RWPE2 (cell line): Measurements from ENCODE around the gene ICAM1.

Experiments used
- ATAC-seq: fragments of 200-7000 bp; cut with Tn5 transposase; 3 replicates; pipeline ENCODE4 v1.9.1; 2021; ENCODE audit warnings: low read depth
- DNase-seq: peaks from one replicate; pipeline ENCODE4 v3.0.0-alpha.2; 2020; ENCODE audit warnings: low spot score
- H3K27ac ChIP-seq: fragments of 450-650 bp; 2 replicates; pipeline ENCODE4 v1.5.1; 2017; ENCODE audit warnings: mild to moderate bottlenecking; ENCODE audit not compliant: poor library complexity, severe bottlenecking
- H3K27me3 ChIP-seq: fragments of 250-450 bp; sonication (Bioruptor Pico); 2 replicates; pipeline ENCODE4 v1.5.1; 2021; ENCODE audit warnings: mild to moderate bottlenecking, moderate library complexity; ENCODE audit not compliant: insufficient read depth, poor library complexity, severe bottlenecking
- H3K36me3 ChIP-seq: fragments of 250-450 bp; sonication (Bioruptor Pico); 2 replicates; pipeline ENCODE4 v1.5.1; 2020; ENCODE audit warnings: low read depth, mild to moderate bottlenecking, moderate library complexity
- H3K4me1 ChIP-seq: fragments of 250-450 bp; sonication (Bioruptor Pico); 2 replicates; pipeline ENCODE4 v1.5.1; 2021; ENCODE audit warnings: mild to moderate bottlenecking, moderate library complexity; ENCODE audit not compliant: insufficient read depth, poor library complexity, severe bottlenecking
- H3K4me3 ChIP-seq: fragments of 250-450 bp; sonication (Bioruptor Pico); 2 replicates; pipeline ENCODE4 v1.5.1; 2021; ENCODE audit warnings: mild to moderate bottlenecking, moderate library complexity; ENCODE audit not compliant: severe bottlenecking
- H3K9me3 ChIP-seq: fragments of 250-450 bp; sonication (Bioruptor Pico); 2 replicates; pipeline ENCODE4 v1.5.1; 2021; ENCODE audit warnings: mild to moderate bottlenecking, moderate library complexity; ENCODE audit not compliant: severe bottlenecking
- TF ChIP-seq, protein P1 (sequence below): fragments of 450-650 bp; IDR thresholded peaks from one replicate; pipeline ENCODE4 v1.5.1; 2017; ENCODE audit warnings: mild to moderate bottlenecking, moderate library complexity; ENCODE audit not compliant: poor library complexity, severe bottlenecking

ICAM1 gene

DNA sequence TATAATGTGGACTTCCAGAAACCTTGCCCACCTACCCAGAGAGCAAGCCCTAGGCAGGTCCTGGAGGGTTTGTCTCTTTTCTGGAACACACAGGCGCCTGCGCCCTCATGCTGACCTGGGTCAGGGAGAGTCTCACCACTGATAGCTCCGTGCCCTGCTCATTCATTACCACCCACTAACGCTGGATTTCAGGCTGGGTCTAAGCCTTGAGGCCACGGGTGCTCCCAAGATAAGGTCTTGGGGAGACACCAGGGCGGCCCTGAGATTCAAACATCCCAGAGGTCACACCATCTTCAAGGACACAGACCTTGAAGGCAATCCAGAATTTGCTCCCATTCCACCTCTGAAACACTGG is 44.9 kb upstream of the ICAM1 start:
- Histone ChIP-seq H3K36me3 (no peaks in the 10 kb centered on the region), H3K4me3 (no peak overlapping the region), H3K27me3 (no peaks in the 10 kb centered on the region), H3K27ac (no peak overlapping the region), H3K4me1 (no peaks in the 10 kb centered on the region), H3K9me3 (no peaks in the 10 kb centered on the region)
- DNase-seq, result no peak
- no peak for ATAC-seq
- TF ChIP-seq, protein P1, sequence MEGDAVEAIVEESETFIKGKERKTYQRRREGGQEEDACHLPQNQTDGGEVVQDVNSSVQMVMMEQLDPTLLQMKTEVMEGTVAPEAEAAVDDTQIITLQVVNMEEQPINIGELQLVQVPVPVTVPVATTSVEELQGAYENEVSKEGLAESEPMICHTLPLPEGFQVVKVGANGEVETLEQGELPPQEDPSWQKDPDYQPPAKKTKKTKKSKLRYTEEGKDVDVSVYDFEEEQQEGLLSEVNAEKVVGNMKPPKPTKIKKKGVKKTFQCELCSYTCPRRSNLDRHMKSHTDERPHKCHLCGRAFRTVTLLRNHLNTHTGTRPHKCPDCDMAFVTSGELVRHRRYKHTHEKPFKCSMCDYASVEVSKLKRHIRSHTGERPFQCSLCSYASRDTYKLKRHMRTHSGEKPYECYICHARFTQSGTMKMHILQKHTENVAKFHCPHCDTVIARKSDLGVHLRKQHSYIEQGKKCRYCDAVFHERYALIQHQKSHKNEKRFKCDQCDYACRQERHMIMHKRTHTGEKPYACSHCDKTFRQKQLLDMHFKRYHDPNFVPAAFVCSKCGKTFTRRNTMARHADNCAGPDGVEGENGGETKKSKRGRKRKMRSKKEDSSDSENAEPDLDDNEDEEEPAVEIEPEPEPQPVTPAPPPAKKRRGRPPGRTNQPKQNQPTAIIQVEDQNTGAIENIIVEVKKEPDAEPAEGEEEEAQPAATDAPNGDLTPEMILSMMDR, result no peak

DNA sequence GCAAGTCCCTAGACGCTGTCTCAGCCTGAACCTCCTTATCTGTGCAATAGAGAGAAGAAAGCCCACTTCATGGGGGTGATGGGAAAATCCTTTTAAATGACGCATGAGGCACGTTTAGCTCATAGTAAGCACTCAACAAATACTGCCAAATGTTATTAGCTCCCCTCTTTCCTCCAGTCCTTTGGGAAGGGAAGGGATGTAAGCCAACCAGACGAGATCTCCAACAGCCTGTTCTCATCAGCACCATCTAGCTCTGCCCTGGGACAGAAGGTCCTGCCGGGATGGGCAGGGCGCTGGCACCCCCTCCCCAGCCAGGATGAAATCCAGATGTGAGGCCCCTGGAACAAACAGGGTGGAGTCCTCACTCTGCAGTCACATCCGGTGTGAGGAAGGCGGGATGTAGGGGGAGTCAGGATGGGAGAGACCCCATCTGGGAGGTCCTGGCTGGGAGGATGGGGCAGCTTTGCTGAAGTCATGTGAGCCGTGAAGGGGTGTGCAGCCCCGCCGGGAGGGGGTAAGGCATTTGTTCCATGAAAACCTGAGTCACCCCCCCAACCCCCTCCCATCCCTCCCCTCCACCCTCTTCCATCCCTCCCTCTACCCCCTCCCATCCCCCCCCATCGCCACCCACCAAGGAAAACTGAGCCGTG is 44.4 kb upstream of the ICAM1 start:
- no peaks in the 10 kb centered on the region for H3K9me3 ChIP-seq
- H3K4me3 ChIP-seq, result no peak overlapping the region
- no peak for ATAC-seq
- DNase-seq, result no peak
- H3K4me1 ChIP-seq, result no peaks in the 10 kb centered on the region
- TF ChIP-seq, protein P1, result no peak
- no peak overlapping the region for H3K27ac ChIP-seq
- no peaks in the 10 kb centered on the region for H3K36me3 ChIP-seq
- H3K27me3 ChIP-seq, result no peaks in the 10 kb centered on the region

DNA sequence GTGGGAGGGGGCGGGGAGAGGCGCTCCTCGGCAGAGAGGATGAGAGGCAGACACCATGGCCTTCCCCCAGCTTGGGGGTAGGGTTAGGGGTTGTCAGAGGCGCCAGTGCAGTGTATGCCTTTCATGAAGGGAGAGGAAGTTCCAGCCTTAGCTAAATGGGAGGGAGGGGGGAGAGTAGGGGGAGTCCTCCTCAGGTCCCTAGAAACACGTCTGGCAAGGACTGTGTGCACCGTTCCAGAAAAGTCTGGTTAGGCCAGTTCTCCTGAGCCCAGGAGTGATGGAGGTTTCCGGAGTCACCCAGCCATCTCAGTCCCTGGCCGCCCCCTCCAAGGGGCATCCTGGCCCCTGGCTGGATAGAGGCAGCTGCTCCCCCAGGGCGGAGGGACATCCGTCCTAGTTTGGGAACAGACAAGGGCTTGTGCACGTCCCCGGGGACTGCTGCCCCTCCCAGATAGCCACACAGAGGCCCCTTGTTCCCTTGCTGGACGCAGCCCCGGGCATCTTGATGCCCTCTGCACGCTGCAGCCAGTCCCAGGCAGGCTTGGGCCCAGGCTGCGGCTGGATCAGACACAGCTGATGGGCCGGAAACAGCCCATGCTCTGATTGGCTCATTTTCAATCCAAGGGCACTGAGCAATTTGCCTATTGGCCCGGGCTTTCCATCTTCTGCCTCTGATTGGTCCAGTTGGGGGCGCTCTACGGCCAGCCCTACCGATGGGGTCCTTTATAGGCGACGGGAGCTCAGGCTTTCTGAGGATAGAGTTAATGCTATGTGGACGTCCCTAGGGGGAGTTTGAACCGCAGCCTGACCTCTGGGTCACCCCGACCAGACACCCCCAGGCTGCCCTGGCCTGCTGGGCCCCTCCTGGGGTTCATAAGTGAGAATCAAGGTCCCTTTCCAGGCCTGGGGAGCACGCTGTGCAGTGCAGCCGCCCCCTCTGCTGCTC is 43.6 kb upstream of the ICAM1 start:
- Histone ChIP-seq H3K36me3 (no peaks in the 10 kb centered on the region), H3K4me3 (no peak overlapping the region), H3K27me3 (no peaks in the 10 kb centered on the region), H3K27ac (no peak overlapping the region), H3K4me1 (no peaks in the 10 kb centered on the region), H3K9me3 (no peaks in the 10 kb centered on the region)
- ATAC-seq, result no peak
- TF ChIP-seq, protein P1, result no peak
- no peak for DNase-seq

DNA sequence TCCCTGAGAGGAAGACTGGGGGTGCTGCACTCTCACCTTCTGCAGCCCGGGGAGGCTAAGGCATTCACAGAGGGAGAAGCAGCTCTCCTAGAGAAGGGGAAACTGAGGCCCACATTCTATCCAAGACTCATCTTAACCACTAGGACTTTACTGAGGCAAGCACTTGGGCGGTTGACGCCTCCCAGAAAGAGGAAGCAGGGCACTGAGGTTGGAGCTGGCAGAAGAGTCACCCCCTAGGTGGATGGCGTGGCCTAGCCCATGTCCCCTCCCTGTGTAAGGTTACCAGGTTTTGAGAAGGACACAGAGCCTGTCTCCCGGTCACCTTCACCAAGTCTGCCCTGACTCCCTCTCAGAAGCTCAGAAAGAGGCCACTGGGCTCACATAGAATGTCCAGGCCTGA is 42.5 kb upstream of the ICAM1 start:
- TF ChIP-seq, protein P1, result no peak
- Histone ChIP-seq H3K4me3 (no peak overlapping the region), H3K27me3 (no peaks in the 10 kb centered on the region), H3K27ac (no peak overlapping the region), H3K4me1 (no peaks in the 10 kb centered on the region), H3K36me3 (no peaks in the 10 kb centered on the region), H3K9me3 (no peaks in the 10 kb centered on the region)
- no peak for DNase-seq
- ATAC-seq, result no peak

DNA sequence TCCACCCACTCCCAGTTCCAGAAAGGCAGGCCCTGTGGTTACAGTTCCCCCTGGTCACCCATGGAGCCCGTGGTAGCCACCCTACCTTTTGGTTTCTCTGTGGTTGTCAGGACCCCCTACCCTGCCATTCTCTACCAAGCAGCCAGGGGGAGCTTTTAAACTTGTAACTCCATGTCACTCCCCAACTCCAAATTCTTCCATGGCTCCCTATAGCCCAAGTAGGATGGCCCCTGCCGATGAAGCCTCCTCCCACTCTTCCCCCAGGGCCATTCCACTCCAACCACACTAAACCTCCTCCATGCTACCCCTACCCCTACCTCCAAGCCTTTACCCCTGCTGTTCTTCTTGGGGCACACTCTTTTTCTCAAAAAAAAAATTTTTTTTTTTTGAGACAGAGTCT is 42.0 kb upstream of the ICAM1 start:
- TF ChIP-seq, protein P1, result peak; percentile 46
- ATAC-seq (no peak), DNase-seq (no peak)

More for the DNA sequence above, 42.0 kb upstream of the ICAM1 start:
- no peaks in the 10 kb centered on the region for H3K4me1 ChIP-seq
- no peak overlapping the region for H3K27ac ChIP-seq
- H3K27me3 ChIP-seq, result no peaks in the 10 kb centered on the region
- no peaks in the 10 kb centered on the region for H3K9me3 ChIP-seq
- no peak overlapping the region for H3K4me3 ChIP-seq
- no peaks in the 10 kb centered on the region for H3K36me3 ChIP-seq
